IMR-90 (cell line): ENCODE results near the gene CACNA2D4. TPM values are rescaled to one million over a fixed set of nuclear protein-coding genes. Genes with fewer than 3 reads are reported as not detected.

ENCODE experiments used
- ATAC-seq: fragments of 200-7000 bp; cut with Tn5 transposase; 2 replicates; pipeline ENCODE4 v1.9.1; 2020; ENCODE audit warnings: low read depth, mild to moderate bottlenecking, moderate library complexity
- BruUV-seq: library from RNA; stranded (reverse); fragments of 400-500 nt; replicated peaks from 2 replicates; lab custom pipeline; 2021; lab: Mats Ljungman, UMichigan
- CTCF ChIA-PET: fragments of 300-600 bp; formaldehyde crosslinking; extraction: SDS; loops from one replicate; lab custom pipeline; 2021; ENCODE audit warnings: antibody characterized with exemption; lab: Yijun Ruan, JAX
- POLR2A ChIA-PET: fragments of 300-600 bp; sonication (Branson Sonifier 250); formaldehyde crosslinking; loops from one replicate; lab custom pipeline; 2022; ENCODE audit warnings: antibody characterized with exemption; ENCODE audit not compliant: unreplicated experiment; lab: Charles Lee
- DNase-seq: peaks from one replicate; pipeline ENCODE4 v3.0.0; 2013
- H2AFZ ChIP-seq: replicated peaks from 2 replicates; pipeline ENCODE3; 2013; ENCODE audit warnings: low read length, mild to moderate bottlenecking; ENCODE audit not compliant: poor library complexity
- H2AK5ac ChIP-seq: 2 replicates; pipeline ENCODE4 v1.6.1; 2013; ENCODE audit warnings: low read depth, low read length, inconsistent platforms
- H2AK9ac ChIP-seq: replicated peaks from 2 replicates; pipeline ENCODE3; 2013; ENCODE audit warnings: mild to moderate bottlenecking, low read depth, low read length, moderate library complexity; ENCODE audit not compliant: poor library complexity
- H2BK120ac ChIP-seq: 2 replicates; pipeline ENCODE4 v1.6.1; 2013; ENCODE audit warnings: low read depth, low read length, inconsistent platforms
- H2BK15ac ChIP-seq: 3 replicates; pipeline ENCODE4 v1.6.1; 2013; ENCODE audit warnings: low read depth, low read length, inconsistent platforms
- H2BK20ac ChIP-seq: 2 replicates; pipeline ENCODE4 v1.6.1; 2013; ENCODE audit warnings: low read depth, mild to moderate bottlenecking, inconsistent platforms, low read length, moderate library complexity
- H2BK5ac ChIP-seq: 2 replicates; pipeline ENCODE4 v1.6.1; 2013; ENCODE audit warnings: mild to moderate bottlenecking, low read depth, low read length, inconsistent platforms; ENCODE audit not compliant: poor library complexity, severe bottlenecking
- H3K14ac ChIP-seq: replicated peaks from 2 replicates; pipeline ENCODE4 v1.6.1; 2013; ENCODE audit warnings: low read depth, low read length, inconsistent platforms
- H3K18ac ChIP-seq: 2 replicates; pipeline ENCODE4 v1.6.1; 2013; ENCODE audit warnings: low read depth, low read length, control low read depth
- H3K23ac ChIP-seq: 2 replicates; pipeline ENCODE4 v1.6.1; 2013; ENCODE audit warnings: low read depth, low read length, inconsistent platforms
- H3K27ac ChIP-seq: 2 replicates; pipeline ENCODE4 v1.5.1; 2013; ENCODE audit warnings: mild to moderate bottlenecking, control low read depth, low read length; ENCODE audit not compliant: insufficient read depth
- H3K27me3 ChIP-seq: 2 replicates; pipeline ENCODE4 v1.6.1; 2013; ENCODE audit warnings: low read length; ENCODE audit not compliant: control insufficient read depth, insufficient read depth
- H3K36me3 ChIP-seq: 2 replicates; pipeline ENCODE4 v1.6.1; 2013; ENCODE audit warnings: low read length, mixed read lengths; ENCODE audit not compliant: control insufficient read depth, insufficient read depth
- H3K4ac ChIP-seq: 2 replicates; pipeline ENCODE4 v1.6.1; 2013; ENCODE audit warnings: low read depth, low read length, inconsistent platforms
- H3K4me1 ChIP-seq: 2 replicates; pipeline ENCODE4 v1.6.1; 2013; ENCODE audit warnings: low read length, mixed read lengths; ENCODE audit not compliant: control insufficient read depth, insufficient read depth
- H3K4me2 ChIP-seq: 2 replicates; pipeline ENCODE4 v1.6.1; 2013; ENCODE audit warnings: low read depth, mild to moderate bottlenecking, control low read depth, low read length, moderate library complexity
- H3K4me3 ChIP-seq: 2 replicates; pipeline ENCODE4 v1.5.1; 2013; ENCODE audit warnings: low read depth, mild to moderate bottlenecking, control low read depth, low read length, moderate library complexity; ENCODE audit not compliant: insufficient read depth
- H3K56ac ChIP-seq: 2 replicates; pipeline ENCODE4 v1.6.1; 2013; ENCODE audit warnings: low read length, inconsistent platforms; ENCODE audit not compliant: insufficient read depth; ENCODE audit errors: extremely low read depth
- H3K79me1 ChIP-seq, 2 experiments: 2 replicates each; pipeline ENCODE4 v1.6.1; 2013; ENCODE audit warnings: low read length in 2 of 2, inconsistent platforms in 1 of 2, low read depth in 1 of 2
- H3K9ac ChIP-seq: 2 replicates; pipeline ENCODE4 v1.6.1; 2013; ENCODE audit warnings: low read depth, low read length, control low read depth
- H3K9me1 ChIP-seq: 2 replicates; pipeline ENCODE4 v1.6.1; 2013; ENCODE audit warnings: low read length, inconsistent platforms; ENCODE audit not compliant: insufficient read depth
- H3K9me3 ChIP-seq: 2 replicates; pipeline ENCODE4 v1.6.1; 2013; ENCODE audit warnings: low read length; ENCODE audit not compliant: control insufficient read depth, insufficient read depth
- H4K20me1 ChIP-seq: 2 replicates; pipeline ENCODE4 v1.6.1; 2013; ENCODE audit warnings: low read length, inconsistent platforms; ENCODE audit not compliant: insufficient read depth
- H4K5ac ChIP-seq: 2 replicates; pipeline ENCODE4 v1.6.1; 2013; ENCODE audit warnings: mild to moderate bottlenecking, low read depth, low read length, control low read depth
- H4K8ac ChIP-seq, 2 experiments: 2 replicates each; pipeline ENCODE4 v1.6.1; 2013; ENCODE audit warnings: low read depth in 2 of 2, low read length in 2 of 2, control low read depth in 1 of 2, inconsistent platforms in 1 of 2
- H4K91ac ChIP-seq: 2 replicates; pipeline ENCODE4 v1.6.1; 2013; ENCODE audit warnings: low read depth, low read length, inconsistent platforms; ENCODE audit not compliant: insufficient read depth
- BHLHE40 ChIP-seq: fragments of 150-350 bp; IDR thresholded peaks from 2 replicates; pipeline ENCODE4 v1.6.1; 2016; ENCODE audit warnings: mild to moderate bottlenecking, low read depth, low read length
- CEBPB ChIP-seq: IDR thresholded peaks from 2 replicates; pipeline ENCODE4 v1.6.1; 2012; ENCODE audit warnings: low read depth, low read length, improper control_type of control experiment
- CHD1 ChIP-seq: IDR thresholded peaks from 2 replicates; pipeline ENCODE4 v1.6.1; 2012; ENCODE audit warnings: low read depth, low read length, improper control_type of control experiment
- FOS ChIP-seq: fragments of 150-350 bp; IDR thresholded peaks from 2 replicates; pipeline ENCODE4 v1.6.1; 2016; ENCODE audit warnings: low read depth, low read length
- MAFK ChIP-seq: IDR thresholded peaks from 2 replicates; pipeline ENCODE4 v1.6.1; 2012; ENCODE audit warnings: low read depth, low read length, improper control_type of control experiment
- MAZ ChIP-seq: IDR thresholded peaks from 2 replicates; pipeline ENCODE4 v1.6.1; 2012; ENCODE audit warnings: low read depth, mild to moderate bottlenecking, low read length, improper control_type of control experiment, moderate library complexity, borderline replicate concordance
- MXI1 ChIP-seq: IDR thresholded peaks from 2 replicates; pipeline ENCODE4 v1.6.1; 2012; ENCODE audit warnings: low read depth, mild to moderate bottlenecking, low read length, moderate library complexity, borderline replicate concordance
- NFE2L2 ChIP-seq: fragments of 150-350 bp; IDR thresholded peaks from 2 replicates; pipeline ENCODE4 v1.6.1; 2016; ENCODE audit warnings: low read depth, mild to moderate bottlenecking, low read length
- POLR2A ChIP-seq: IDR thresholded peaks from 2 replicates; pipeline ENCODE4 v1.6.1; 2012; ENCODE audit warnings: mild to moderate bottlenecking, low read depth, low read length
- RAD21 ChIP-seq: IDR thresholded peaks from 2 replicates; pipeline ENCODE4 v1.6.1; 2012; ENCODE audit warnings: low read length, improper control_type of control experiment
- RCOR1 ChIP-seq: IDR thresholded peaks from 2 replicates; pipeline ENCODE4 v1.6.1; 2012; ENCODE audit warnings: mild to moderate bottlenecking, low read length, improper control_type of control experiment; ENCODE audit not compliant: insufficient replicate concordance
- RFX5 ChIP-seq: IDR thresholded peaks from 2 replicates; pipeline ENCODE4 v1.8.0; 2012; ENCODE audit warnings: low read depth, mild to moderate bottlenecking, low read length, moderate library complexity
- SMC3 ChIP-seq: fragments of 150-350 bp; IDR thresholded peaks from 2 replicates; pipeline ENCODE4 v1.6.1; 2016; ENCODE audit warnings: low read depth, mild to moderate bottlenecking, antibody characterized with exemption, low read length, moderate library complexity
- WGBS, 2 experiments: methylation state at CpG; one replicate each; pipeline versions ENCODE4 v1.1.5 to v1.1.7; 2013; ENCODE audit warnings: missing lambda C conversion rate in 2 of 2; ENCODE audit not compliant: insufficient read length in 1 of 2; ENCODE audit errors: extremely low coverage in 2 of 2; 5-methylcytosine and 5-hydroxymethylcytosine counted together
- dilution Hi-C: fragments of 300-500 bp; cut with HindIII; formaldehyde crosslinking; loops from one replicate; pipeline ENCODE4 v1.14.3; 2018; ENCODE audit warnings: low sequenced_read_pairs; ENCODE audit not compliant: unreplicated experiment
- in situ Hi-C: fragments of 300-500 bp; cut with MboI; formaldehyde crosslinking; loops from 3 replicates; pipeline ENCODE4 v1.14.3; 2019; ENCODE audit warnings: low sequenced_read_pairs, inconsistent platforms, mixed read lengths
- intact Hi-C: fragments of 100-400 bp; cut with micrococcal nuclease; formaldehyde crosslinking; loops from 2 replicates; pipeline ENCODE4 v1.10.0; 2022
- polyA plus RNA-seq, 3 experiments: library from polyadenylated mRNA; depleted of rRNA; stranded (reverse); fragments of >200 nt; gene quantifications; 2 replicates each; pipeline ENCODE4 v1.2.3, GENCODE V29; 2012; ENCODE audit warnings: low replicate concordance in 1 of 3
- total RNA-seq: library from RNA; depleted of rRNA; stranded (reverse); fragments of >200 nt; gene quantifications from 2 replicates; pipeline ENCODE4 v1.2.3, GENCODE V29; 2012
- TF ChIP-seq, protein P1 (sequence below): fragments of 150-350 bp; IDR thresholded peaks from 2 replicates; pipeline ENCODE4 v1.6.1; 2017; ENCODE audit warnings: mild to moderate bottlenecking, antibody characterized with exemption, low read length, low read depth
- TF ChIP-seq, protein P2 (sequence below): fragments of 150-350 bp; IDR thresholded peaks from 2 replicates; pipeline ENCODE4 v1.6.1; 2016; ENCODE audit warnings: low read depth, mild to moderate bottlenecking, low read length, moderate library complexity, borderline replicate concordance
- TF ChIP-seq, protein P3 (sequence below): conservative IDR thresholded peaks from 2 replicates; pipeline ENCODE4 v1.5.1; 2012; ENCODE audit warnings: mild to moderate bottlenecking, low read depth, low read length, improper control_type of control experiment

The CACNA2D4 gene
- total and polyA plus RNA-seq, 2 of the 4 experiments (the other 2 are of a cell fraction): 0.18 to 0.22 TPM

- no peak for ATAC-seq
- H2BK5ac ChIP-seq: no peak overlapping the region
Observed at GRCh38 chr12:1886396-1887008, 31.9 kb downstream of the CACNA2D4 start.

More at GRCh38 chr12:1886396-1887008, 31.9 kb downstream of the CACNA2D4 start:
- intact Hi-C loops (no loop called here), in situ Hi-C loops (no loop called here), dilution Hi-C loops (no loop called here)
- Histone ChIP-seq H3K9me1 (no peaks in the 10 kb centered on the region), H3K14ac (no peak overlapping the region), H2BK20ac (no peak overlapping the region), H4K91ac (no peak overlapping the region), H3K4me3 (no peak overlapping the region), H3K4me2 (no peak overlapping the region), H3K36me3 (no peaks in the 10 kb centered on the region), H3K23ac (no peak overlapping the region), H3K9ac (no peak overlapping the region), H2AK9ac (no peak overlapping the region), H2BK15ac (no peak overlapping the region), H3K18ac (no peak overlapping the region), H4K20me1 (no peaks in the 10 kb centered on the region), H3K56ac (no peak overlapping the region), H2BK120ac (no peak overlapping the region), H2AFZ (no peak overlapping the region), H3K27me3 (peaks cover 49% of the 10 kb centered on the region), H3K4me1 (no peaks in the 10 kb centered on the region), H3K27ac (no peak overlapping the region), H3K79me1 (no peaks in the 10 kb centered on the region), H4K5ac (no peak overlapping the region), H3K4ac (no peak overlapping the region), H4K8ac (no peak overlapping the region), H2AK5ac (no peak overlapping the region), H3K9me3 (no peaks in the 10 kb centered on the region)
- 40% methylated on average over 4 of the region's 10 CpGs; no CpG with 5 or more reads in 1 of the 2 experiments for WGBS, 2 experiments
- no TSS peak for BruUV-seq
- DNase-seq: no peak
- CTCF ChIA-PET: no interaction called here
- TF ChIP-seq CHD1 (no peak), NFE2L2 (no peak), BHLHE40 (no peak), MXI1 (no peak), FOS (no peak), CEBPB (no peak), MAFK (no peak), MAZ (no peak), RAD21 (no peak), RCOR1 (no peak), RFX5 (no peak), POLR2A (no peak), SMC3 (no peak)
- TF ChIP-seq, protein P1, sequence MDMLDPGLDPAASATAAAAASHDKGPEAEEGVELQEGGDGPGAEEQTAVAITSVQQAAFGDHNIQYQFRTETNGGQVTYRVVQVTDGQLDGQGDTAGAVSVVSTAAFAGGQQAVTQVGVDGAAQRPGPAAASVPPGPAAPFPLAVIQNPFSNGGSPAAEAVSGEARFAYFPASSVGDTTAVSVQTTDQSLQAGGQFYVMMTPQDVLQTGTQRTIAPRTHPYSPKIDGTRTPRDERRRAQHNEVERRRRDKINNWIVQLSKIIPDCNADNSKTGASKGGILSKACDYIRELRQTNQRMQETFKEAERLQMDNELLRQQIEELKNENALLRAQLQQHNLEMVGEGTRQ: no peak
- TF ChIP-seq, protein P2, sequence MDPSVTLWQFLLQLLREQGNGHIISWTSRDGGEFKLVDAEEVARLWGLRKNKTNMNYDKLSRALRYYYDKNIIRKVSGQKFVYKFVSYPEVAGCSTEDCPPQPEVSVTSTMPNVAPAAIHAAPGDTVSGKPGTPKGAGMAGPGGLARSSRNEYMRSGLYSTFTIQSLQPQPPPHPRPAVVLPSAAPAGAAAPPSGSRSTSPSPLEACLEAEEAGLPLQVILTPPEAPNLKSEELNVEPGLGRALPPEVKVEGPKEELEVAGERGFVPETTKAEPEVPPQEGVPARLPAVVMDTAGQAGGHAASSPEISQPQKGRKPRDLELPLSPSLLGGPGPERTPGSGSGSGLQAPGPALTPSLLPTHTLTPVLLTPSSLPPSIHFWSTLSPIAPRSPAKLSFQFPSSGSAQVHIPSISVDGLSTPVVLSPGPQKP: no peak
- TF ChIP-seq, protein P3, sequence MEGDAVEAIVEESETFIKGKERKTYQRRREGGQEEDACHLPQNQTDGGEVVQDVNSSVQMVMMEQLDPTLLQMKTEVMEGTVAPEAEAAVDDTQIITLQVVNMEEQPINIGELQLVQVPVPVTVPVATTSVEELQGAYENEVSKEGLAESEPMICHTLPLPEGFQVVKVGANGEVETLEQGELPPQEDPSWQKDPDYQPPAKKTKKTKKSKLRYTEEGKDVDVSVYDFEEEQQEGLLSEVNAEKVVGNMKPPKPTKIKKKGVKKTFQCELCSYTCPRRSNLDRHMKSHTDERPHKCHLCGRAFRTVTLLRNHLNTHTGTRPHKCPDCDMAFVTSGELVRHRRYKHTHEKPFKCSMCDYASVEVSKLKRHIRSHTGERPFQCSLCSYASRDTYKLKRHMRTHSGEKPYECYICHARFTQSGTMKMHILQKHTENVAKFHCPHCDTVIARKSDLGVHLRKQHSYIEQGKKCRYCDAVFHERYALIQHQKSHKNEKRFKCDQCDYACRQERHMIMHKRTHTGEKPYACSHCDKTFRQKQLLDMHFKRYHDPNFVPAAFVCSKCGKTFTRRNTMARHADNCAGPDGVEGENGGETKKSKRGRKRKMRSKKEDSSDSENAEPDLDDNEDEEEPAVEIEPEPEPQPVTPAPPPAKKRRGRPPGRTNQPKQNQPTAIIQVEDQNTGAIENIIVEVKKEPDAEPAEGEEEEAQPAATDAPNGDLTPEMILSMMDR: no peak
- POLR2A ChIA-PET: no interaction called here
